HUES6 (cell line): ENCODE measurements around the gene PDYN.
"Not testable (repeated sequence)": the region's sequence is repeated elsewhere in the genome, so short reads cannot be mapped to it uniquely, and the experiment has no call there.

ENCODE experiments used
- H3K27ac ChIP-seq: 2 replicates; pipeline ENCODE4 v1.7.0; 2013; ENCODE audit warnings: low read depth, mild to moderate bottlenecking, low read length, inconsistent platforms
- H3K27me3 ChIP-seq: 2 replicates; pipeline ENCODE4 v1.6.1; 2013; ENCODE audit warnings: low read length; ENCODE audit not compliant: control insufficient read depth, insufficient read depth
- H3K36me3 ChIP-seq: 2 replicates; pipeline ENCODE4 v1.6.1; 2013; ENCODE audit warnings: low read length; ENCODE audit not compliant: control insufficient read depth, insufficient read depth
- H3K4me1 ChIP-seq: 2 replicates; pipeline ENCODE4 v1.6.1; 2013; ENCODE audit warnings: low read length; ENCODE audit not compliant: control insufficient read depth, insufficient read depth
- H3K4me3 ChIP-seq: 2 replicates; pipeline ENCODE4 v1.5.1; 2013; ENCODE audit warnings: low read depth, low read length
- H3K9ac ChIP-seq: one replicate; pipeline ENCODE4 v1.6.1; 2013; ENCODE audit warnings: mild to moderate bottlenecking, low read length
- H3K9me3 ChIP-seq: 2 replicates; pipeline ENCODE4 v1.6.1; 2013; ENCODE audit warnings: low read depth, low read length; ENCODE audit not compliant: control insufficient read depth, insufficient read depth

The PDYN gene

DNA sequence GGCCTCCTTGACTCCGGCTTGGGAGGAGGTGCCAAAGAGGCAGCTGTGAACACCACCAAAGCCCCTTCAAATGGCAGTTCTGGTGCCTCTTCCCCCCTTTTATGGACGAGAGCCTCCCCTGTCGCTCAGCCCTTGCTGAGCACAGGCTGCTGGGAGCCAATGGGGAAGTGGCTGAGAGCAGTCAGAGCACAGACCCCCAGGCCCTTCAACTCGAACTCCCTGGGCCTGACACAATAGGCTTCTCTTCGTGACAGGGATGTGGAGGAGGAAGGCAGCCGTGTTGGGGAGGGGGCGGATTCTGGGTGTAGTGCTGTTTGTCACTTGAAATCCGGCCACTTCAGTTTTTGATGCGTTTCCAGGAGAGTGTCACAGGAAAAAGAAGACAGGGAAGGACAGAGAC is at the start of gene PDYN:
TSS of gene PDYN (minus strand) at position 73 of the 400 bp plus-strand sequence. CDS start 10,974 bp downstream, outside the sequence.
- Histone ChIP-seq H3K27ac (no peak within 1 kb of the TSS), H3K9ac (no peak within 1 kb of the TSS), H3K9me3 (no peaks in the 10 kb centered on the region), H3K4me3 (no peak within 1 kb of the TSS), H3K4me1 (peaks cover 7% of the 10 kb centered on the region; the same call in 1 of the 2 replicates), H3K27me3 (peaks cover 31% of the 10 kb centered on the region), H3K36me3 (no peaks in the 10 kb centered on the region)

DNA sequence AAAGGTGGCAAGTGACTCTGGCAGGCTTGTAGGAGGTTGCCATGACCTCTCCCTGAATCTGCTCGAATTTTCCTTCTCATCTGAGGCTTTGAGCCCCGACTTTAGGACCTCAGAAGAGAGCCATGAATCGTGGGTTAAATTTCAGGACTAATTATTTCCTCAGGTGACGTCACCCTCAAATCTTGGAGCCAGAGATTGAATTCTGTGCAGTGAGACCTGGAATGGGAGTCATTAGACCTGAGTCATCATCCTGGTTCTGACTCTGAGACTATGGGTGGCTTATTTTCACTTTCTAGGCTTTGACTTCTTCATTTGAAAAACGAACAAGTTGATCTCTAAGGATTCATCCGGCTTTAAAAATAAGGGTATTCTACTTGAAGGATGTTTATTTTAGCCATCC is 48.5 kb upstream of the PDYN start:
- Histone ChIP-seq H3K36me3 (no peaks in the 10 kb centered on the region), H3K4me3 (no peak overlapping the region), H3K9ac (no peak overlapping the region), H3K27ac (no peak overlapping the region), H3K4me1 (no peaks in the 10 kb centered on the region), H3K9me3 (no peaks in the 10 kb centered on the region), H3K27me3 (peaks cover under 1% of the 10 kb centered on the region; the same call in 1 of the 2 replicates)

DNA sequence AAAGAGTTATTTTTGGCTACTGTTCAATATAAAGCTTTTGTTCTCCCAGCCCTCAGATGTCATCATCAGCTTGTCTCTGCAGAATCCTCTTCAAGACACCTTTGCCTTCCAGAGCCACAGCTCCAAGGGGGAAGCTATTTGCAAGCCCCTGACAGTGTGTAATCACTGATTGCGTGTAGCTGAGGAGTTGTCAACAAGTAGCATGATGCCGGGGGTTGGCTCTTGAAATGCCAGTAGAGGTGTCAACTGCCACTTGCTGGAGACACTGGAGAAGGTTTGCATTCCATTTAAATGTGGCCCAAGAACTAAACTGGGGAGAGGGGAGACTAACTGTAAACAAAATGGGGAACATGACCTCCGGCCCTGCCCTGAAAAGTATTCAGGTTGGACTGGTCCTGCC is 44.3 kb upstream of the PDYN start:
- H3K27ac ChIP-seq = no peak overlapping the region
- no peaks in the 10 kb centered on the region for H3K9me3 ChIP-seq
- H3K4me1 ChIP-seq = no peaks in the 10 kb centered on the region
- H3K36me3 ChIP-seq = no peaks in the 10 kb centered on the region
- no peak overlapping the region for H3K4me3 ChIP-seq
- H3K9ac ChIP-seq = no peak overlapping the region
- peaks cover 17% of the 10 kb centered on the region for H3K27me3 ChIP-seq

DNA sequence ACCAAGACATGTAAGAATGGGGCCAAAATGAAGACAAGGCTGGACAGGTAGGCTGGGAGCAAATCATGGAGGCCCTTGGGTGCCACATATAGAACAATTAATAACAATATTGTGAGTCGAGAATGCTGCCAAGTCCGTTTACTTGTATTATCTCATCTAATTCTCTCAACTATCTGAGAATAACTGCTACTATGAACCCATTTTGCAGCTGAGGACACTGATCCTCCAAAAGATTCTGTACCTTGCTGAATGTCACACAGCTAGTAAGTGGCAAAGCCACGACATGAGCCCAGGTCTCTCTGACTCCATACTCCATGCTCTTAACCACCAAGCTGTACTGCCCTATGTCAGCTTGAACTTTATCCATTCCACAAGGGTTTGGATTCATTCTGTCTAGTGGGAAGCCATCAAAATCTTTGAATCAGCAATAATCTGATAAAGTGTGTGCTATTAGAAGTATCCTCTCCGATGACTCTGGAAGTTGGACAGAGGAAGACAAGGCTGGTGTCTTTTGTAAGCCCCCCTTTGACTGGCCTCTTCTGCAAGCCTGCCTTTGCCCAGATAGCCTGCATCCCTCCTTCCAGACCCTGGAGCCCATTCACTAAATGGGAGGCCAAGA is 43.5 kb upstream of the PDYN start:
- no peaks in the 10 kb centered on the region for H3K9me3 ChIP-seq
- peaks cover 17% of the 10 kb centered on the region for H3K27me3 ChIP-seq
- H3K36me3 ChIP-seq = no peaks in the 10 kb centered on the region
- H3K4me1 ChIP-seq = no peaks in the 10 kb centered on the region
- no peak overlapping the region for H3K9ac ChIP-seq
- no peak overlapping the region for H3K27ac ChIP-seq
- no peak overlapping the region for H3K4me3 ChIP-seq

DNA sequence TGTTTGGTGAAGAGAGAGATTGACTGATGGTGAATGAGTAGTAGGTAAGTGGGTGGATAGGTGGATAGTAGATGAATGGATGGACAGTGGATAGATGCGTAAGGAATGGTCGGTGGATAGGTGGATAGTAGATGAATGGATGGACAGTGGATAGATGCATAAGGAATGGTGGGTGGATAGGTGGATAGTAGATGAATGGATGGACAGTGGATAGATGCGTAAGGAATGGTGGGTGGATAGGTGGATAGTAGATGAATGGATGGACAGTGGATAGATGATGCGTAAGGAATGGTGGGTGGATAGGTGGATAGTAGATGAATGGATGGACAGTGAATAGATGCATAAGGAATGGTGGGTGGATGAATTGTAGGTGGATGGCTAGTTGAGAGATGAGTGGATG is 42.5 kb upstream of the PDYN start:
- H3K27ac ChIP-seq, H3K9ac ChIP-seq, H3K4me3 ChIP-seq, H3K9me3 ChIP-seq, H3K4me1 ChIP-seq, H3K36me3 ChIP-seq: not testable (repeated sequence)
- H3K27me3 ChIP-seq = peaks cover 21% of the 10 kb centered on the region

DNA sequence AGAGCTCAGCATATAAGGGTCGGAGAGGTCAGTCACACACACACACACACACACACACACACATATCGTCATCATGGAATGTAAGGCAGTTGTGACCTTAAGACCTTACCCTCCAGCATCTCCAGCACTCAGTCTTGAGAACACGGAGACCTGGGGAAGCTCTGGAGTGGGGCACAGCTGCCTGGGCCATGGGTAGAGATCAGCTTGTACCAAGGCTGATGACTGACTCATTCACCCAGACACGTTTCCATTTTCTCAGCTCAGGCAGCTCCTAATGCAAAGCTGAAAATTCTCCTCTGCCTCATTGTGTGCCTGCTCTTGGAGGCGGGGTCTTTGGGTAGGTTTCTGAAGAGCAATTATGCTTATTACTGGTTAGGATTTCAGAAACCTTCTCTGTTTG is 38.3 kb upstream of the PDYN start:
- no peak overlapping the region for H3K4me3 ChIP-seq
- no peak overlapping the region for H3K9ac ChIP-seq
- H3K27me3 ChIP-seq = peaks cover 18% of the 10 kb centered on the region
- H3K27ac ChIP-seq = no peak overlapping the region
- no peaks in the 10 kb centered on the region for H3K9me3 ChIP-seq
- no peaks in the 10 kb centered on the region for H3K36me3 ChIP-seq
- no peaks in the 10 kb centered on the region for H3K4me1 ChIP-seq

DNA sequence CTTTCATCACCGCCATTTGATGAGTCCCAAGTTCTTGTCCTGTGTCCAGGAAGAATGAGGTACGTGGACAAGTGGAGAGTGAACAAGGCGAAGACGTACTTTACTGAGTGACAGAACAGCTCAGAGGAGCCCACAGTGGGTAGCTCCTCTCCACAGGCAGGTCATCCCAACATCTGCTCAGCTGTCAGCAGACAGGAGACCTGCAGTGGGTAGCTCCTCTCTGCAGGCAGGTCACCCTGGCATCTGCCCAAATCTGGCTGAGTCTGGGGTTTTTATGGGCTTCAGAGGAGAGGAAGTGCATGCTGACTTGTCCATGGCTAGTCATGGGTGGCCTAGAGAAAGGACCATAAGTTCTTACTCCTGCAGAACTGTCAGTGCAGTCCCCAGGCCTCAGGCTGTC is 32.7 kb upstream of the PDYN start:
- H3K9ac ChIP-seq = no peak overlapping the region
- H3K27ac ChIP-seq = no peak overlapping the region
- no peaks in the 10 kb centered on the region for H3K4me1 ChIP-seq
- H3K9me3 ChIP-seq = no peaks in the 10 kb centered on the region; the same call in 1 of the 2 replicates
- H3K27me3 ChIP-seq = peaks cover 18% of the 10 kb centered on the region; the same call in 1 of the 2 replicates
- no peak overlapping the region for H3K4me3 ChIP-seq
- H3K36me3 ChIP-seq = no peaks in the 10 kb centered on the region

DNA sequence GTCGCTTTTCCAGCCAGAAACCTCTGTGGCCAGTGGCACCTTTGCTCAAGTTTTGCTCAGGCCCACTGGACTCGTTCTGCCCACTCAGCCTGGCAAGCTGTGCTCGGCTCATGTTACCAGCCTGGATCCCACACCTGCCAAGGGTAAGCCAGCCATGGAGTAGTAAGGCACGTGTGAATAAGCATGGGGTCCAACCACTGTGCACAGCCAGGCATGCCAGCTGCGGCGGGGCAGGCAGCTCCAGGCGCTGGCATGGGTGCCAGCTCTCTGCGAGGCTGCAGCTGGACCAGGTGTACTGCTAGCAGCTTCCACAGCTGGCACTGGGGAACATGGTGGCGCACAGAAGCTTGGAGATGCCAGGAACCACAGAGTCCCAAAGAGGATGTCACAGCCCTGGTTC is 32.1 kb upstream of the PDYN start:
- peaks cover 18% of the 10 kb centered on the region; the same call in 1 of the 2 replicates for H3K27me3 ChIP-seq

DNA sequence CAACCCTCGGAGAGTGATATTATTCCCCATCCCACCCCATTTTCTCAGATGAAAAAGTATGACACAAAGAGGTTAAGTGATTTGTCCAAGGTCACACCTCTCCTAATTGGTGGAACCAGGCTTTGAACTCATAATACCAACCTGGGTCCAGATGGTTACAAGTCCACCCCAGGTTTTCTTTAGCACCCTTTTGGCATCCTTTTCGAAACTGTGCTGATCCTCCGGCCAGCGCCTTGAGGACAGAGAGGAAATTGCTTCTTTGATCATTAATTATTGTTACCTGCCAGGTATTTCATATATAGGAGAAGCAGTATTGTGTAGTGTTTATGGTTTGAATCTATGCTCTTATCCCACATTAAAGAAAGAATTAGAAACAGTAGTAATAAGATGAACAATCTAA is 29.3 kb upstream of the PDYN start:
- H3K4me3 ChIP-seq = no peak overlapping the region
- no peaks in the 10 kb centered on the region for H3K4me1 ChIP-seq
- H3K27ac ChIP-seq = no peak overlapping the region
- H3K9ac ChIP-seq = no peak overlapping the region
- no peaks in the 10 kb centered on the region for H3K36me3 ChIP-seq
- H3K9me3 ChIP-seq = no peaks in the 10 kb centered on the region; the same call in 1 of the 2 replicates
- H3K27me3 ChIP-seq = peaks cover 30% of the 10 kb centered on the region

More for the DNA sequence above, 32.1 kb upstream of the PDYN start:
- Histone ChIP-seq H3K4me1 (no peaks in the 10 kb centered on the region), H3K4me3 (no peak overlapping the region), H3K36me3 (no peaks in the 10 kb centered on the region), H3K27ac (no peak overlapping the region), H3K9ac (no peak overlapping the region), H3K9me3 (no peaks in the 10 kb centered on the region; the same call in 1 of the 2 replicates)

DNA sequence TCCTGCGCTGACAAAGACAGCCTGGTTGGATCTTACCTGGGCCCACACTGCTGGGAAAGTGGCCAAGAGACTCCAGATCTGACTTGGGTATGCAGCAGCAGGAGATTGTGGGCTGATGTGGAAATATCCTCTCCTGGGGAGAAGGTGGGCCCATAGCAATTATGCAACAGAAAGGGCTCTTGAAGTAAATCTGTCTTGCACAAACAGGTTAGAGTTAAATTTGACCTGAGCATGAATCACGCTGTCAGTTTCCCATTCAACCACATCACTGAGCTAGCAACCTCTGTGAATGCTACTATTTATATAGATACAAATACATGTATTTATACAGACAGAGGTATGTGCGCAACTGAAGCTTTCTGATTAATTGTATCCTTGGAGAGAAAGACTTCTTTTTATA is 28.3 kb upstream of the PDYN start:
- no peak overlapping the region for H3K9ac ChIP-seq
- H3K9me3 ChIP-seq = no peaks in the 10 kb centered on the region; the same call in 1 of the 2 replicates
- no peaks in the 10 kb centered on the region for H3K36me3 ChIP-seq
- no peaks in the 10 kb centered on the region for H3K4me1 ChIP-seq
- H3K27me3 ChIP-seq = peaks cover 30% of the 10 kb centered on the region
- H3K4me3 ChIP-seq = no peak overlapping the region
- no peak overlapping the region for H3K27ac ChIP-seq

DNA sequence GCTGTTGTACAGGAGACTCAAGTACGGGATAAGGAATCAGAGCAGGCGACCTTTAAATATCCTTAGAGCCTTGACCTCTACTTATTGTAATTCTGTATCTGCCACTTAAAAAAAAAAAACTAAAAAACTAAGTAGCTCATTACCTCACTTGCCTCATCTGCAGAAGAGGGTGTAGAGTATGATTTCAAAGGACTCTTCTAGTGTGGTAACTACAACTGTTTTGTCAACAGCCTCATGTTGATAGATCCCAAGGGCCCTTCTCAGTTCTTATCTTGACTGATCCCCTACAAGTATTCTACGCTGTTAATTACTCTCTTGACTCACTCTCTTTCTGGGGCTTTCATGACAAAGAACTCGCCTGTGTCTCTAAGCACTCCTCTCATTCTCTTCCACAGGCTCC is 16.7 kb upstream of the PDYN start:
- Histone ChIP-seq H3K36me3 (no peaks in the 10 kb centered on the region), H3K27me3 (peaks cover 33% of the 10 kb centered on the region), H3K4me3 (no peak overlapping the region), H3K9ac (no peak overlapping the region), H3K4me1 (peaks cover 8% of the 10 kb centered on the region; the same call in 1 of the 2 replicates), H3K9me3 (no peaks in the 10 kb centered on the region), H3K27ac (no peak overlapping the region)
